H9 (cell line): Measurements from ENCODE around the gene SLC7A4. TPM values are rescaled to one million over a fixed set of nuclear protein-coding genes. Genes with fewer than 3 reads are reported as not detected.

ENCODE experiments used
- DNase-seq: peaks from one replicate; pipeline ENCODE4 v3.0.0-alpha.2; 2017
- H2AFZ ChIP-seq: one replicate; pipeline ENCODE4 v1.6.1; 2013; ENCODE audit warnings: mild to moderate bottlenecking, low read length, control low read depth, moderate library complexity
- H2AK5ac ChIP-seq: 2 replicates; pipeline ENCODE4 v1.6.1; 2013; ENCODE audit warnings: low read length, control low read depth, mixed read lengths; ENCODE audit not compliant: insufficient read length
- H2BK120ac ChIP-seq: one replicate; pipeline ENCODE4 v1.6.1; 2013; ENCODE audit warnings: low read depth, mild to moderate bottlenecking, low read length, control low read depth, inconsistent platforms; ENCODE audit not compliant: poor library complexity, severe bottlenecking
- H2BK12ac ChIP-seq: 2 replicates; pipeline ENCODE4 v1.6.1; 2013; ENCODE audit warnings: low read length, control low read depth, mixed read lengths, low read depth; ENCODE audit not compliant: insufficient read length
- H2BK15ac ChIP-seq: 2 replicates; pipeline ENCODE4 v1.6.1; 2013; ENCODE audit warnings: low read depth, low read length, control low read depth
- H2BK20ac ChIP-seq: one replicate; pipeline ENCODE4 v1.6.1; 2013; ENCODE audit warnings: low read depth, mild to moderate bottlenecking, low read length, control low read depth, inconsistent platforms; ENCODE audit not compliant: poor library complexity, severe bottlenecking
- H2BK5ac ChIP-seq: 2 replicates; pipeline ENCODE4 v1.6.1; 2013; ENCODE audit warnings: low read length, control low read depth, mixed read lengths; ENCODE audit not compliant: insufficient read length
- H3K14ac ChIP-seq: 2 replicates; pipeline ENCODE4 v1.6.1; 2013; ENCODE audit warnings: low read length, control low read depth; ENCODE audit not compliant: insufficient read depth
- H3K18ac ChIP-seq: 2 replicates; pipeline ENCODE4 v1.6.1; 2013; ENCODE audit warnings: low read depth, mild to moderate bottlenecking, mixed read lengths, low read length, control low read depth; ENCODE audit not compliant: insufficient read length
- H3K23ac ChIP-seq: 2 replicates; pipeline ENCODE4 v1.6.1; 2013; ENCODE audit warnings: low read length, control low read depth, mixed read lengths, low read depth; ENCODE audit not compliant: insufficient read length
- H3K23me2 ChIP-seq: 2 replicates; pipeline ENCODE4 v1.6.1; 2013; ENCODE audit warnings: low read depth, mild to moderate bottlenecking, mixed read lengths, low read length, control low read depth; ENCODE audit not compliant: insufficient read length, poor library complexity, severe bottlenecking
- H3K27ac ChIP-seq: 2 replicates; pipeline ENCODE4 v1.5.1; 2013; ENCODE audit warnings: low read length, control low read depth, mixed read lengths, low read depth; ENCODE audit not compliant: insufficient read length
- H3K27me3 ChIP-seq: 2 replicates; pipeline ENCODE4 v1.6.1; 2013; ENCODE audit warnings: low read length, control low read depth, inconsistent platforms; ENCODE audit not compliant: insufficient read depth
- H3K4ac ChIP-seq: 2 replicates; pipeline ENCODE4 v1.6.1; 2013; ENCODE audit warnings: low read depth, mild to moderate bottlenecking, control low read depth, inconsistent platforms, low read length, moderate library complexity
- H3K4me1 ChIP-seq: 2 replicates; pipeline ENCODE4 v1.6.1; 2013; ENCODE audit warnings: low read length, control low read depth, inconsistent platforms; ENCODE audit not compliant: insufficient read depth
- H3K4me2 ChIP-seq: 2 replicates; pipeline ENCODE4 v1.6.1; 2013; ENCODE audit warnings: low read length, control low read depth, mixed read lengths; ENCODE audit not compliant: insufficient read length, insufficient read depth
- H3K56ac ChIP-seq: 2 replicates; pipeline ENCODE4 v1.6.1; 2013; ENCODE audit warnings: low read depth, mild to moderate bottlenecking, mixed read lengths, low read length, control low read depth; ENCODE audit not compliant: insufficient read length
- H3K79me1 ChIP-seq: 2 replicates; pipeline ENCODE4 v1.6.1; 2013; ENCODE audit warnings: low read depth, mild to moderate bottlenecking, moderate library complexity, low read length, control low read depth, inconsistent platforms; ENCODE audit not compliant: insufficient read depth, poor library complexity, severe bottlenecking
- H3K79me2 ChIP-seq: 2 replicates; pipeline ENCODE4 v1.6.1; 2013; ENCODE audit warnings: low read length, control low read depth, inconsistent platforms; ENCODE audit not compliant: insufficient read depth
- H3K9ac ChIP-seq: 2 replicates; pipeline ENCODE4 v1.6.1; 2013; ENCODE audit warnings: low read length, control low read depth, mixed read lengths; ENCODE audit not compliant: insufficient read length; ENCODE audit errors: extremely low read depth
- H3K9me3 ChIP-seq: one replicate; pipeline ENCODE4 v1.6.1; 2013; ENCODE audit warnings: low read depth, low read length, inconsistent platforms; ENCODE audit not compliant: control insufficient read depth
- H3T11ph ChIP-seq: one replicate; pipeline ENCODE4 v1.6.1; 2013; ENCODE audit warnings: mild to moderate bottlenecking, low read length, control low read depth, inconsistent platforms
- H4K20me1 ChIP-seq: one replicate; pipeline ENCODE4 v1.6.1; 2013; ENCODE audit not compliant: control insufficient read depth, insufficient read length, insufficient read depth
- H4K5ac ChIP-seq: 2 replicates; pipeline ENCODE4 v1.6.1; 2013; ENCODE audit warnings: low read depth, mild to moderate bottlenecking, mixed read lengths, low read length, control low read depth; ENCODE audit not compliant: insufficient read length
- H4K8ac ChIP-seq: replicated peaks from 2 replicates; pipeline ENCODE4 v1.6.1; 2013; ENCODE audit warnings: low read length, control low read depth, mixed read lengths, low read depth; ENCODE audit not compliant: insufficient read length
- H4K91ac ChIP-seq: 2 replicates; pipeline ENCODE4 v1.6.1; 2013; ENCODE audit warnings: low read depth, mild to moderate bottlenecking, moderate library complexity, mixed read lengths, low read length, control low read depth; ENCODE audit not compliant: insufficient read length
- H3K27ac Mint-ChIP-seq, 3 experiments: 2 replicates in 2 of 3; 3 replicates in 1 of 3; pipeline ENCODE4 v1.8.0; 2020 to 2021; ENCODE audit warnings: mixed read lengths in 3 of 3, mild to moderate bottlenecking in 1 of 3, moderate library complexity in 1 of 3
- H3K27me3 Mint-ChIP-seq: 2 replicates; pipeline ENCODE4 v1.8.0; 2021; ENCODE audit warnings: low read depth, mild to moderate bottlenecking, moderate library complexity, mixed read lengths
- H3K36me3 Mint-ChIP-seq, 3 experiments: 2 replicates in 2 of 3; 3 replicates in 1 of 3; pipeline ENCODE4 v1.8.0; 2020 to 2021; ENCODE audit warnings: low read depth in 3 of 3, mixed read lengths in 3 of 3; ENCODE audit not compliant: insufficient read depth in 1 of 3
- H3K4me1 Mint-ChIP-seq, 2 experiments: 2 replicates each; pipeline ENCODE4 v1.8.0; 2020; ENCODE audit warnings: mixed read lengths in 2 of 2
- H3K4me3 Mint-ChIP-seq, 2 experiments: 2 replicates in 1 of 2; 3 replicates in 1 of 2; pipeline ENCODE4 v1.8.0; 2020 to 2021; ENCODE audit warnings: mild to moderate bottlenecking in 2 of 2, mixed read lengths in 2 of 2, moderate library complexity in 1 of 2
- H3K9me3 Mint-ChIP-seq, 2 experiments: 2 replicates in 1 of 2; 3 replicates in 1 of 2; pipeline ENCODE4 v1.8.0; 2020; ENCODE audit warnings: mild to moderate bottlenecking in 2 of 2, mixed read lengths in 2 of 2, moderate library complexity in 1 of 2
- WGBS: extraction: QIAGEN DNeasy Blood & Tissue Kit; methylation state at CpG from one replicate; pipeline ENCODE4 v1.1.7; 2013; ENCODE audit warnings: missing lambda C conversion rate, low lambda C conversion rate, mixed read lengths; ENCODE audit not compliant: insufficient read length; ENCODE audit errors: extremely low coverage; 5-methylcytosine and 5-hydroxymethylcytosine counted together
- total RNA-seq: library from RNA; stranded (reverse); gene quantifications from 2 replicates; pipeline ENCODE4 v1.2.1, GENCODE V29; 2021
- TF ChIP-seq, protein P1 (sequence below): fragments of 200-600 bp; sonication (generic); conservative IDR thresholded peaks from 3 replicates; pipeline ENCODE4 v1.8.0; 2021; ENCODE audit warnings: antibody characterized with exemption, mild to moderate bottlenecking

SLC7A4 gene
- total RNA-seq, 1 experiment from 2014 or later: 0.09 TPM

- WGBS: no CpG with 5 or more reads among the region's 5 CpGs
These were observed 37.0 kb upstream of the SLC7A4 start for GRCh38 chr22:21069375-21069774.

More at GRCh38 chr22:21069375-21069774, 37.0 kb upstream of the SLC7A4 start:
- TF ChIP-seq, protein P1, sequence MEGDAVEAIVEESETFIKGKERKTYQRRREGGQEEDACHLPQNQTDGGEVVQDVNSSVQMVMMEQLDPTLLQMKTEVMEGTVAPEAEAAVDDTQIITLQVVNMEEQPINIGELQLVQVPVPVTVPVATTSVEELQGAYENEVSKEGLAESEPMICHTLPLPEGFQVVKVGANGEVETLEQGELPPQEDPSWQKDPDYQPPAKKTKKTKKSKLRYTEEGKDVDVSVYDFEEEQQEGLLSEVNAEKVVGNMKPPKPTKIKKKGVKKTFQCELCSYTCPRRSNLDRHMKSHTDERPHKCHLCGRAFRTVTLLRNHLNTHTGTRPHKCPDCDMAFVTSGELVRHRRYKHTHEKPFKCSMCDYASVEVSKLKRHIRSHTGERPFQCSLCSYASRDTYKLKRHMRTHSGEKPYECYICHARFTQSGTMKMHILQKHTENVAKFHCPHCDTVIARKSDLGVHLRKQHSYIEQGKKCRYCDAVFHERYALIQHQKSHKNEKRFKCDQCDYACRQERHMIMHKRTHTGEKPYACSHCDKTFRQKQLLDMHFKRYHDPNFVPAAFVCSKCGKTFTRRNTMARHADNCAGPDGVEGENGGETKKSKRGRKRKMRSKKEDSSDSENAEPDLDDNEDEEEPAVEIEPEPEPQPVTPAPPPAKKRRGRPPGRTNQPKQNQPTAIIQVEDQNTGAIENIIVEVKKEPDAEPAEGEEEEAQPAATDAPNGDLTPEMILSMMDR: no peak
- H4K5ac ChIP-seq: no peak overlapping the region
- no peak overlapping the region for H2AK5ac ChIP-seq
- H3K23me2 ChIP-seq: no peaks in the 10 kb centered on the region
- Mint-ChIP-seq H3K4me1 (no peaks in the 10 kb centered on the region), H3K27me3 (peaks cover 14% of the 10 kb centered on the region), H3K9me3 (peaks cover 0 to 2% of the 10 kb centered on the region in 2 experiments; a peak in 1 of 5 replicates), H3K36me3 (no peaks in the 10 kb centered on the region; a peak in 1 of 7 replicates), H3K4me3 (no peak overlapping the region), H3K27ac (no peak overlapping the region)
- no peak overlapping the region for H3K4ac ChIP-seq
- no peak overlapping the region for H3K23ac ChIP-seq
- H3K56ac ChIP-seq: no peak overlapping the region
- no peaks in the 10 kb centered on the region for H3K27me3 ChIP-seq
- no peak overlapping the region for H2BK120ac ChIP-seq
- H3K79me1 ChIP-seq: no peaks in the 10 kb centered on the region
- H3K9ac ChIP-seq: no peak overlapping the region
- no peak overlapping the region for H2BK12ac ChIP-seq
- no peaks in the 10 kb centered on the region for H3K4me1 ChIP-seq
- no peak overlapping the region for H3K4me2 ChIP-seq
- no peaks in the 10 kb centered on the region for H3K79me2 ChIP-seq
- no peak overlapping the region for H2BK15ac ChIP-seq
- H3K27ac ChIP-seq: no peak overlapping the region
- H2AFZ ChIP-seq: no peak overlapping the region
- H2BK5ac ChIP-seq: no peak overlapping the region
- H3K18ac ChIP-seq: no peak overlapping the region
- H4K91ac ChIP-seq: no peak overlapping the region
- H2BK20ac ChIP-seq: no peak overlapping the region
- no peaks in the 10 kb centered on the region for H3K9me3 ChIP-seq
- H4K20me1 ChIP-seq: no peaks in the 10 kb centered on the region
- H3K14ac ChIP-seq: no peak overlapping the region
- H4K8ac ChIP-seq: no peak overlapping the region
- no peak for DNase-seq
- no peak overlapping the region for H3T11ph ChIP-seq
